Smooth muscle cell (in vitro differentiated cells): Measurements from ENCODE around the gene CORO2B. TPM values are rescaled to one million over a fixed set of nuclear protein-coding genes. Genes with fewer than 3 reads are reported as not detected.

Experiments
- DNase-seq: peaks from one replicate; lab custom pipeline; 2025; ENCODE audit not compliant: unreplicated experiment; lab: John Stamatoyannopoulos, UW
- H2AFZ ChIP-seq: fragments of 200-600 bp; sonication (generic); 2 replicates; pipeline ENCODE4 v1.6.0; 2016; ENCODE audit warnings: antibody characterized with exemption, low read depth, mild to moderate bottlenecking
- H3F3A ChIP-seq: fragments of 200-600 bp; sonication (generic); 2 replicates; pipeline ENCODE4 v1.6.0; 2017; ENCODE audit warnings: antibody characterized with exemption, low read depth
- H3K27ac ChIP-seq: fragments of 200-600 bp; sonication (generic); 2 replicates; pipeline ENCODE4 v1.5.1; 2016; ENCODE audit warnings: low read depth, mild to moderate bottlenecking
- H3K27me3 ChIP-seq: fragments of 200-600 bp; sonication (generic); 2 replicates; pipeline ENCODE4 v1.6.1; 2016; ENCODE audit warnings: low read depth, mild to moderate bottlenecking
- H3K36me3 ChIP-seq: fragments of 200-600 bp; sonication (generic); 2 replicates; pipeline ENCODE4 v1.5.1; 2016; ENCODE audit warnings: low read depth
- H3K4me1 ChIP-seq: fragments of 200-600 bp; sonication (generic); 2 replicates; pipeline ENCODE4 v1.5.1; 2016; ENCODE audit warnings: low read depth
- H3K4me2 ChIP-seq: fragments of 200-600 bp; sonication (generic); 2 replicates; pipeline ENCODE4 v1.6.0; 2016; ENCODE audit warnings: mild to moderate bottlenecking
- H3K4me3 ChIP-seq: fragments of 200-600 bp; sonication (generic); 2 replicates; pipeline ENCODE4 v1.5.1; 2016; ENCODE audit warnings: mild to moderate bottlenecking
- H3K79me2 ChIP-seq: fragments of 200-600 bp; sonication (generic); 2 replicates; pipeline ENCODE4 v1.6.0; 2016; ENCODE audit warnings: low read depth, mild to moderate bottlenecking
- H3K9ac ChIP-seq: fragments of 200-600 bp; sonication (generic); 2 replicates; pipeline ENCODE4 v1.6.0; 2016; ENCODE audit warnings: low read depth
- H3K9me3 ChIP-seq: fragments of 200-600 bp; sonication (generic); replicated peaks from 2 replicates; pipeline ENCODE4 v1.5.1; 2016; ENCODE audit warnings: low read depth
- H4K20me1 ChIP-seq: fragments of 200-600 bp; sonication (generic); 2 replicates; pipeline ENCODE4 v1.6.0; 2016; ENCODE audit warnings: low read depth
- WGBS: methylation state at CpG from one replicate; pipeline ENCODE4 v1.1.7; 2016; ENCODE audit warnings: low lambda C conversion rate; 5-methylcytosine and 5-hydroxymethylcytosine counted together
- polyA plus RNA-seq: library from polyadenylated mRNA; unstranded; fragments of >200 nt; fragmentation: Nextera tagmentation; extraction: Ambion mirVana; gene quantifications from 2 replicates; pipeline ENCODE4 v1.2.1, GENCODE V29; 2016
- total RNA-seq: library from RNA; depleted of rRNA; stranded (reverse); fragments of >200 nt; gene quantifications from 2 replicates; pipeline ENCODE4 v1.2.3, GENCODE V29; 2014
- TF ChIP-seq, protein P1 (sequence below): fragments of 200-600 bp; sonication (generic); IDR thresholded peaks from 2 replicates; pipeline ENCODE4 v1.5.1; 2017; ENCODE audit warnings: borderline replicate concordance, mild to moderate bottlenecking, antibody characterized with exemption; ENCODE audit not compliant: insufficient read depth, poor library complexity, severe bottlenecking

CORO2B gene
- total and polyA plus RNA-seq, 2 experiments from 2014 or later: 0.47 to 0.49 TPM

DNA sequence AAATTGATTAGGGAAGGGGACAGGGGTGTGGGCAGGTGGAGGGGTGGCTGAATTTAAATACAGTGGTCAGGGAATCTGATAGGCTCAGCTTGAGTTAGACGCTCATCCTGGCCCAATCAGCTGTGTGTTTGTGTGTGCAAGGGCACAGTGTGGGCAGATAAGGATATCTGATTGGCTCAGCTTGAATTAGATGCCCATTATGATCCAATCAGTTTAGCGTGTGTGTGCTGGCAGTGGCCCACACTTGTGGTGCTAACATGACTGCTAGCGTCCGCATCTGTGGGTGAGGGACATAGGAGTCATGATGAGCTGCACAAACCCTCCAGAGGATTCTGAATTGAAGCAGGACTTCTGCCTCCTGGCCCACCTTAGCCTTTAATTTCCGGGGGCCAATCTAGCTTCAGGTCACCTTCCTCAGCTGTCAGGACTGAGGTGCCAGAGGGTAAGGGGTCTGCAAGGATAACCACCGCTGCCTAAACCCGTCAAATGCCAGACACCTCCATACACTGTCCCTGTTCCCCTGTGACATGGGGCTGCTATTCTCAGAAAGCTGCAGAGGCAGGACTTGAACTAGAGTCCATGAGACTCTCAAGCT is 97.3 kb downstream of the CORO2B start:
- H3F3A ChIP-seq: no peaks in the 10 kb centered on the region
- no peaks in the 10 kb centered on the region for H3K79me2 ChIP-seq
- H3K9ac ChIP-seq: no peak overlapping the region
- no peak for DNase-seq
- H3K4me2 ChIP-seq: no peak overlapping the region
- H3K27me3 ChIP-seq: no peaks in the 10 kb centered on the region
- H3K4me3 ChIP-seq: no peak overlapping the region
- WGBS: 90% methylated on average over 7 of the region's 7 CpGs
- no peak overlapping the region for H3K27ac ChIP-seq
- no peaks in the 10 kb centered on the region for H3K9me3 ChIP-seq
- peaks cover 3% of the 10 kb centered on the region for H3K4me1 ChIP-seq
- H4K20me1 ChIP-seq: no peaks in the 10 kb centered on the region
- TF ChIP-seq, protein P1, sequence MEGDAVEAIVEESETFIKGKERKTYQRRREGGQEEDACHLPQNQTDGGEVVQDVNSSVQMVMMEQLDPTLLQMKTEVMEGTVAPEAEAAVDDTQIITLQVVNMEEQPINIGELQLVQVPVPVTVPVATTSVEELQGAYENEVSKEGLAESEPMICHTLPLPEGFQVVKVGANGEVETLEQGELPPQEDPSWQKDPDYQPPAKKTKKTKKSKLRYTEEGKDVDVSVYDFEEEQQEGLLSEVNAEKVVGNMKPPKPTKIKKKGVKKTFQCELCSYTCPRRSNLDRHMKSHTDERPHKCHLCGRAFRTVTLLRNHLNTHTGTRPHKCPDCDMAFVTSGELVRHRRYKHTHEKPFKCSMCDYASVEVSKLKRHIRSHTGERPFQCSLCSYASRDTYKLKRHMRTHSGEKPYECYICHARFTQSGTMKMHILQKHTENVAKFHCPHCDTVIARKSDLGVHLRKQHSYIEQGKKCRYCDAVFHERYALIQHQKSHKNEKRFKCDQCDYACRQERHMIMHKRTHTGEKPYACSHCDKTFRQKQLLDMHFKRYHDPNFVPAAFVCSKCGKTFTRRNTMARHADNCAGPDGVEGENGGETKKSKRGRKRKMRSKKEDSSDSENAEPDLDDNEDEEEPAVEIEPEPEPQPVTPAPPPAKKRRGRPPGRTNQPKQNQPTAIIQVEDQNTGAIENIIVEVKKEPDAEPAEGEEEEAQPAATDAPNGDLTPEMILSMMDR: no peak
- no peaks in the 10 kb centered on the region for H3K36me3 ChIP-seq
- H2AFZ ChIP-seq: no peak overlapping the region

DNA sequence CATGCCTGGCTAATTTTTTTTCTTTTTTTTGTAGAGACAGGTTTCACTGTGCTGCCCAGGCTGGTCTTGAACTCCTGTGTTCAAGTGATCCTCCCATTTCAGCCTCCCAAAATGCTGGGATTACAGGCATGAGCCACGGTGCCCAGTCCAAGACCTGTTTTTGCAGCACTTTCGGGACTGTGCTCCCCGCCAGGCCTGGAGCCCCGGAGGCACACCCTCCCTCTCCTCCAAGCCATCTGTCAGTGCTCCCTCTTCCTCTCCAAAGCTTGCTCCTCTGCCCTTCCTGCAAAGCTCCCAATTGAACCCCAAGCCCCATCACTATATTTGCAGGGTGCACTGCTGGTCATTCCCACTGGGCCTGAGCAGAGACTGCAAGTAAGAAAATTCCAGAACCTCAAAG is 98.1 kb downstream of the CORO2B start:
- Histone ChIP-seq H2AFZ (no peak overlapping the region), H3K79me2 (no peaks in the 10 kb centered on the region), H3K27me3 (no peaks in the 10 kb centered on the region), H3K36me3 (no peaks in the 10 kb centered on the region), H3K4me3 (no peak overlapping the region), H3K9me3 (no peaks in the 10 kb centered on the region), H4K20me1 (no peaks in the 10 kb centered on the region), H3K27ac (no peak overlapping the region), H3K4me1 (peaks cover 3% of the 10 kb centered on the region), H3K9ac (no peak overlapping the region), H3F3A (no peaks in the 10 kb centered on the region), H3K4me2 (no peak overlapping the region)
- TF ChIP-seq, protein P1: no peak
- DNase-seq: no peak
- 94% methylated on average over 4 of the region's 4 CpGs for WGBS

DNA sequence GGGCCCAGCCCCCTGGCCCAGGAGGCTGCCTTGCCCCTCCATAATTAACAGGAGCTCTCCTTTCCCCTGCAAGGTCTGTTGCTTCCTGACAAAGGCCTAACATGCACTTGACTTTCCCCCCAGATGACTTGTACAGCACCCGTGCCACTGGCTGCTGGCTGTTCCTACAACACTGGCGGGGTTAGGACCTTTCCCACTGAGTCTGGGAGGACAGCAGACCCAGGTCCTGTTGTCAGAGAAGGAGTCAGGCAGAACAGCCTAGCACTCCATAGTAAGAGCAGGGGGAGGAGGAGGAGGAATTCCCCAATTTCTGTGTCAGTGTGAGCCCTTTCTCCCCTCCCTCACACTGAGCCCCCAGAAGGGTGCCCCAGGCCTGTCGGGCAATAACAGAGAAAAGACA is 99.2 kb downstream of the CORO2B start:
- no peak for DNase-seq
- Histone ChIP-seq H4K20me1 (no peaks in the 10 kb centered on the region), H3K36me3 (no peaks in the 10 kb centered on the region), H3K27ac (no peak overlapping the region), H3K4me2 (no peak overlapping the region), H3F3A (no peaks in the 10 kb centered on the region), H3K9me3 (no peaks in the 10 kb centered on the region), H3K27me3 (no peaks in the 10 kb centered on the region), H3K79me2 (no peaks in the 10 kb centered on the region), H3K9ac (no peak overlapping the region), H2AFZ (no peak overlapping the region), H3K4me1 (peaks cover 3% of the 10 kb centered on the region), H3K4me3 (no peak overlapping the region)
- TF ChIP-seq, protein P1: no peak
- WGBS: 92% methylated on average over 3 of the region's 3 CpGs

DNA sequence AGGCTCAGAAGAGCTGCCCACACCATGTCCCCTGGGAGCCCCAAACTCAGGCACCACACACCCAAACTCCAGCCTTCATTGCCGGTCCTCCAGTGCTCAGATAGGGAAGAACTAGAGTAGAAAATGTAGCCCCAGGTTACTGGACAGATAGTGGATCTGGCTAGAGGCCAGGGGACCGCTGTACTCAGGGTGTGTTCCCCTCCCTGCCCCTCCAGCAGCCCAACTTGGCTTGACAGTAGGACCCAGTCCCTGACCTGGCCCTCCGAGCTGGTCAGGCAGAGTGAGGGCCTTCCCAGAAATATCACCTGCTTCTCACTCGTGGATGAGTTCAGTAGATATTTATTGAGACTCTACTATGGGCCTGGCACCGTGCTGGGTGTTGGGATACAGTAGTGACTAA is 100.0 kb downstream of the CORO2B start:
- Histone ChIP-seq H3F3A (no peaks in the 10 kb centered on the region), H3K9ac (no peak overlapping the region), H3K27me3 (no peaks in the 10 kb centered on the region), H2AFZ (no peak overlapping the region), H3K4me1 (peaks cover 3% of the 10 kb centered on the region), H3K4me2 (no peak overlapping the region), H4K20me1 (no peaks in the 10 kb centered on the region), H3K36me3 (no peaks in the 10 kb centered on the region), H3K4me3 (no peak overlapping the region), H3K9me3 (no peaks in the 10 kb centered on the region), H3K27ac (no peak overlapping the region), H3K79me2 (no peaks in the 10 kb centered on the region)
- WGBS: 97% methylated on average over 5 of the region's 5 CpGs
- no peak for DNase-seq
- TF ChIP-seq, protein P1: no peak
